OCI-LY7 (cell line): Measurements from ENCODE around the gene DCP1B.

Source experiments
- CTCF ChIP-seq: fragments of 200-600 bp; sonication (generic); conservative IDR thresholded peaks from 2 replicates; pipeline ENCODE4 v1.5.1; 2014; ENCODE audit warnings: mild to moderate bottlenecking, antibody characterized with exemption, low read length, moderate library complexity, mixed read lengths
- EZH2phosphoT487 ChIP-seq: fragments of 200-600 bp; sonication (generic); IDR thresholded peaks from 2 replicates; pipeline ENCODE4 v1.6.1; 2018; ENCODE audit warnings: low read depth, borderline replicate concordance, mild to moderate bottlenecking, mixed run types, antibody characterized with exemption, low read length, moderate library complexity, mixed read lengths

GRCh38 chr12:1911598-1912575 lies 92.4 kb downstream of the DCP1B start:
- no peak for TF ChIP-seq CTCF
- no peak for TF ChIP-seq EZH2phosphoT487
